ENCODE measurements around the gene KLHL17.
"Not testable (repeated sequence)": the region's sequence is repeated elsewhere in the genome, so short reads cannot be mapped to it uniquely, and the experiment has no call there.

Gene KLHL17

DNA sequence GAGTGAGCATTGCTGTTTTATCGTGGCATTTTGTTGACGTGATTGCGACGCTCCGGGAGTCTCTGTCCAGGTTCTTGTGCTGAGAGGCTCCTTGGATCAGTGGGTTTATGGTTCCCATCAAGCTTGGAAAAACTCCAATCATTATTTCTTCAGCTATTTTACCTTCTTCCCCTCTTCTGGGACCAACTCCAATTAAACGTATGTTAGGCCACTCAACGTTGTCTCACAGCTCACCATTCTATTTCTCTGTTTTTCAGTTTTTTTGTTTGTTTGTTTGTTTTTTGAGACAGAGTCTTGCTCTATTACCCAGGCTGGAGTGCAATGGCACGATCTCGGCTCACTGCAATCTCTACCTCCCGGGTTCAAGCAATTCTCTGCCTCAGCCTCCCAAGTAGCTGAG, 31.5 kb downstream of the KLHL17 start:
- H2BK12ac ChIP-seq (ENCODE audit: low read length), result no peak overlapping the region
- H3K4me3 ChIP-seq (ENCODE audit: low read depth, low read length), result no peak overlapping the region
- H2BK120ac ChIP-seq (ENCODE audit: insufficient read depth, low read length, poor library complexity), result no peak overlapping the region
- no peak overlapping the region for H3K18ac ChIP-seq (ENCODE audit: low read length)
- no peaks in the 10 kb centered on the region for H3K79me2 ChIP-seq (ENCODE audit: control insufficient read depth, insufficient read depth, low read length, poor library complexity)
- H3K4ac ChIP-seq (ENCODE audit: low read depth, low read length), result no peak overlapping the region
- H3K4me2 ChIP-seq (ENCODE audit: low read length), result no peak overlapping the region
- no peak for DNase-seq
- H3K4me1 ChIP-seq (ENCODE audit: control insufficient read depth in 1 of 2, insufficient read depth in 2 of 2, low read length in 2 of 2), result peaks cover 0 to 2% of the 10 kb centered on the region in 2 experiments
- H3K14ac ChIP-seq (ENCODE audit: low read length), result no peak overlapping the region
- H2AFZ ChIP-seq (ENCODE audit: insufficient read depth, low read length, poor library complexity), result no peak overlapping the region
- no peaks in the 10 kb centered on the region for H3K36me3 ChIP-seq (ENCODE audit: control insufficient read depth in 1 of 2, insufficient read depth in 2 of 2, low read length in 2 of 2)
- peaks cover 1% of the 10 kb centered on the region for H3K79me1 ChIP-seq (ENCODE audit: low read length)
- H3K27ac ChIP-seq (ENCODE audit: low read depth, low read length), result no peak overlapping the region
- peaks cover 11% of the 10 kb centered on the region for H3K9me3 ChIP-seq (ENCODE audit: insufficient read depth, low read depth, low read length)
- H3K27me3 ChIP-seq (ENCODE audit: insufficient read depth, low read length), result peaks cover 6% of the 10 kb centered on the region
- H2AK5ac ChIP-seq (ENCODE audit: low read length), result no peak overlapping the region
- H4K12ac ChIP-seq (ENCODE audit: low read depth, low read length), result no peak overlapping the region
- WGBS (ENCODE audit: extremely low coverage, insufficient coverage, insufficient read length), result no CpG with 5 or more reads among the region's 10 CpGs
- no peak overlapping the region for H3K9ac ChIP-seq (ENCODE audit: low read length)
- H2BK5ac ChIP-seq (ENCODE audit: low read depth, low read length, poor library complexity), result no peak overlapping the region
- no peak overlapping the region for H3K23ac ChIP-seq (ENCODE audit: low read length)
- H4K91ac ChIP-seq (ENCODE audit: low read depth, low read length), result no peak overlapping the region
- no peak overlapping the region for H4K8ac ChIP-seq (ENCODE audit: low read depth, low read length)

DNA sequence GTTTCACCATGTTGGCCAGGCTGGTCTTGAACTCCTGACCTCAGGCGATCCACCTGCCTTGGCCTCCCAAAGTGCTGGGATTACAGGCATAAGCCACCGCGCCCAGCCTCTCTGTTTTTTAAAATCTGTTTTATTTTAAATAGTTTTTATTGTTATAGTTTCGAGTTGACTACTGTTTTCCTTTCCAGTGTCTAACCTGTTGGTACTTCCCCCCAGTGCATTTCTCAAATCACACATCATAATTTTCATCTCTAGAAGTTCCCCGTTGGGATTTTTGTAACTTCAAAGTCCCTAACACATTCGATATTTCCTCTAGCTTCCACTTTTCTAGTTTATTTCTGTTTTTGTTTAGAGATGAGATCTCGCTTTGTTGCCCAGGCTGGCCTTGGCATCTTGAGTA, 32.0 kb downstream of the KLHL17 start:
- Histone ChIP-seq H3K4me2 (ENCODE audit: low read length) (no peak overlapping the region), H3K4me3 (ENCODE audit: low read depth, low read length) (no peak overlapping the region), H3K79me1 (ENCODE audit: low read length) (peaks cover 1% of the 10 kb centered on the region), H3K23ac (ENCODE audit: low read length) (no peak overlapping the region), H2BK120ac (ENCODE audit: insufficient read depth, low read length, poor library complexity) (no peak overlapping the region), H3K18ac (ENCODE audit: low read length) (no peak overlapping the region), H4K91ac (ENCODE audit: low read depth, low read length) (no peak overlapping the region), H3K14ac (ENCODE audit: low read length) (no peak overlapping the region), H4K12ac (ENCODE audit: low read depth, low read length) (no peak overlapping the region), H3K4ac (ENCODE audit: low read depth, low read length) (no peak overlapping the region), H2BK12ac (ENCODE audit: low read length) (no peak overlapping the region), H3K9ac (ENCODE audit: low read length) (no peak overlapping the region), H2BK5ac (ENCODE audit: low read depth, low read length, poor library complexity) (no peak overlapping the region), H4K8ac (ENCODE audit: low read depth, low read length) (no peak overlapping the region), H3K4me1 (ENCODE audit: control insufficient read depth in 1 of 2, insufficient read depth in 2 of 2, low read length in 2 of 2) (peaks cover 0 to 2% of the 10 kb centered on the region in 2 experiments), H3K36me3 (ENCODE audit: control insufficient read depth in 1 of 2, insufficient read depth in 2 of 2, low read length in 2 of 2) (no peaks in the 10 kb centered on the region), H3K27me3 (ENCODE audit: insufficient read depth, low read length) (peaks cover 7% of the 10 kb centered on the region), H2AK5ac (ENCODE audit: low read length) (no peak overlapping the region), H2AFZ (ENCODE audit: insufficient read depth, low read length, poor library complexity) (no peak overlapping the region), H3K27ac (ENCODE audit: low read depth, low read length) (no peak overlapping the region), H3K9me3 (ENCODE audit: insufficient read depth, low read depth, low read length) (peaks cover 13% of the 10 kb centered on the region), H3K79me2 (ENCODE audit: control insufficient read depth, insufficient read depth, low read length, poor library complexity) (no peaks in the 10 kb centered on the region)
- DNase-seq, result no peak
- WGBS (ENCODE audit: extremely low coverage, insufficient coverage, insufficient read length), result no CpG with 5 or more reads among the region's 7 CpGs

GRCh38 chr1:993379-993995, 33.1 kb downstream of the KLHL17 start:
- H3K79me1 ChIP-seq (ENCODE audit: low read length), result peaks cover 1% of the 10 kb centered on the region
- no peak overlapping the region for H3K4ac ChIP-seq (ENCODE audit: low read depth, low read length)
- no CpG with 5 or more reads among the region's 15 CpGs for WGBS (ENCODE audit: extremely low coverage, insufficient coverage, insufficient read length)
- H3K4me2 ChIP-seq (ENCODE audit: low read length), result no peak overlapping the region
- no peak overlapping the region for H4K8ac ChIP-seq (ENCODE audit: low read depth, low read length)
- no peak overlapping the region for H4K12ac ChIP-seq (ENCODE audit: low read depth, low read length)
- no peak overlapping the region for H3K4me3 ChIP-seq (ENCODE audit: low read depth, low read length)
- no peak overlapping the region for H2AFZ ChIP-seq (ENCODE audit: insufficient read depth, low read length, poor library complexity)
- no peak for DNase-seq
- H2BK5ac ChIP-seq (ENCODE audit: low read depth, low read length, poor library complexity), result no peak overlapping the region
- H3K9me3 ChIP-seq (ENCODE audit: insufficient read depth, low read depth, low read length), result peaks cover 13% of the 10 kb centered on the region
- H3K36me3 ChIP-seq (ENCODE audit: control insufficient read depth in 1 of 2, insufficient read depth in 2 of 2, low read length in 2 of 2), result peaks cover 0 to 2% of the 10 kb centered on the region in 2 experiments
- no peak overlapping the region for H3K14ac ChIP-seq (ENCODE audit: low read length)
- H2BK120ac ChIP-seq (ENCODE audit: insufficient read depth, low read length, poor library complexity), result no peak overlapping the region
- no peak overlapping the region for H4K91ac ChIP-seq (ENCODE audit: low read depth, low read length)
- no peak overlapping the region for H2BK12ac ChIP-seq (ENCODE audit: low read length)
- H3K27ac ChIP-seq (ENCODE audit: low read depth, low read length), result no peak overlapping the region
- H3K18ac ChIP-seq (ENCODE audit: low read length), result no peak overlapping the region
- no peak overlapping the region for H3K9ac ChIP-seq (ENCODE audit: low read length)
- H3K79me2 ChIP-seq (ENCODE audit: control insufficient read depth, insufficient read depth, low read length, poor library complexity), result no peaks in the 10 kb centered on the region
- peaks cover 19% of the 10 kb centered on the region for H3K27me3 ChIP-seq (ENCODE audit: insufficient read depth, low read length)
- no peak overlapping the region for H2AK5ac ChIP-seq (ENCODE audit: low read length)
- H3K23ac ChIP-seq (ENCODE audit: low read length), result no peak overlapping the region
- peaks cover under 1 to 9% of the 10 kb centered on the region in 2 experiments for H3K4me1 ChIP-seq (ENCODE audit: control insufficient read depth in 1 of 2, insufficient read depth in 2 of 2, low read length in 2 of 2)

GRCh38 chr1:994546-994945, 34.2 kb downstream of the KLHL17 start:
- not testable (repeated sequence) for H3K4ac ChIP-seq (ENCODE audit: low read depth, low read length); H3K23ac ChIP-seq (ENCODE audit: low read length); H3K79me2 ChIP-seq (ENCODE audit: control insufficient read depth, insufficient read depth, low read length, poor library complexity); H3K36me3 ChIP-seq (ENCODE audit: control insufficient read depth in 1 of 2, insufficient read depth in 2 of 2, low read length in 2 of 2); H2AK5ac ChIP-seq (ENCODE audit: low read length); H2BK12ac ChIP-seq (ENCODE audit: low read length); H3K27ac ChIP-seq (ENCODE audit: low read depth, low read length); H2BK120ac ChIP-seq (ENCODE audit: insufficient read depth, low read length, poor library complexity); H3K4me1 ChIP-seq (ENCODE audit: control insufficient read depth in 1 of 2, insufficient read depth in 2 of 2, low read length in 2 of 2); H2BK5ac ChIP-seq (ENCODE audit: low read depth, low read length, poor library complexity); H3K79me1 ChIP-seq (ENCODE audit: low read length); H4K8ac ChIP-seq (ENCODE audit: low read depth, low read length); H4K91ac ChIP-seq (ENCODE audit: low read depth, low read length); H3K9ac ChIP-seq (ENCODE audit: low read length); H3K18ac ChIP-seq (ENCODE audit: low read length); H3K14ac ChIP-seq (ENCODE audit: low read length); H3K4me3 ChIP-seq (ENCODE audit: low read depth, low read length); H4K12ac ChIP-seq (ENCODE audit: low read depth, low read length); DNase-seq; H2AFZ ChIP-seq (ENCODE audit: insufficient read depth, low read length, poor library complexity); H3K4me2 ChIP-seq (ENCODE audit: low read length)
- H3K9me3 ChIP-seq (ENCODE audit: insufficient read depth, low read depth, low read length), result peaks cover 13% of the 10 kb centered on the region
- peaks cover 29% of the 10 kb centered on the region for H3K27me3 ChIP-seq (ENCODE audit: insufficient read depth, low read length)
- no CpG with 5 or more reads among the region's 6 CpGs for WGBS (ENCODE audit: extremely low coverage, insufficient coverage, insufficient read length)

All from trophoblast cell (in vitro differentiated cells and primary cell).